ENCODE measurements around the gene GNAQ.

Gene GNAQ

GRCh38 chr9:77974434-77974833 lies 57.2 kb downstream of the GNAQ start:
- no peak for DNase-seq (ENCODE audit: low read depth in 3 of 3)

GRCh38 chr9:77969083-77969482 lies 62.5 kb downstream of the GNAQ start:
- no peak for DNase-seq (ENCODE audit: low read depth in 3 of 3)

DNA sequence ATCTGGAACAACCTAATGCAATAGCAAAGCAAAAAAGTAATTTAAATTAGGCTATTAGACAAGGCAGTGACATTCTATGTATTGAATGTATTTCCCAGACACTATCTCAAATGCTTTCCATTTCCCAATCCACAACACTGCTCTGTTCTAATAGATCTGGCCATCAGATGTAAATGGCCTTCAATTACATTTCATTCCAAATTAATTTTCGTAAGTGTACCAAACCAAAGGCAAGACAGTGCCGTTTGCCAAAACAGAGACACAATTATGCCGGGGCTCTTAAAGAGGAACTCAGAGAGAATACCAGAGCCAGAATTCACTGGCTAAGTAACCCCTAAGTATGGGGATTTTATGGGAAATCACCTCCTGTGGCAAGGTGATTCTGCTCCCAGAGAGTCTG lies 63.1 kb downstream of the GNAQ start:
- DNase-seq (ENCODE audit: low read depth in 3 of 3), result no peak

GRCh38 chr9:77966718-77967117 lies 64.9 kb downstream of the GNAQ start:
- DNase-seq (ENCODE audit: low read depth in 3 of 3), result no peak

DNA sequence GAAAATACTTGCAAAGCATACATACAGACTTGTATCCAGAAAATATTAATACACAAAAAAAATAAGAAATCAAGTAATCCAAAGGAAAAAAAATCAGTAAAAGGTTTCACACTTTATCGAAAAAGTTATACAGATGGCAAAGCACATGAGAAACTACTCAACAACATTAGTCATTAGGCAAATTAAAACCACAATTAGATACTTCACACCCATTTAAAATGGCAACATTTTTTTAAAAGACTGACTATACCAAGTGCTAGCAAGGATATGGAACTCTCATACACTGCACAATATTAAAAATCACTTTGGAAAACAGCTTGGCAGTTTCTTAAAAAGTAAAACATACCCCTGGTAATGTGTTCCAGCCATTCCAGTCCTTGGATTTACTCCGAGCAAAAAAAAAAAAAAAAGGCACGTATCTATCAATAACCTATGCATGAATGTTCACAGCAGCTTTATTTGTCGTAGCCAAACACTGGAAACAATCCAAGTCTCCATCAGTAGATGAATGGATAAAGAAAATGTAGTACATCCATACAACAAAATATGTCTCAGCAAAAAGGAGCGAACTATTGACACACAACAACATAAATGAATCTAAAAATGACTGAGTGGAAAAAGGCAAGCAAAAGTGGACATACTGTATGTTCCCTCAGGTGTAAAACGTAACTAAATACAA lies 66.0 kb downstream of the GNAQ start:
- DNase-seq (ENCODE audit: low read depth in 3 of 3), result no peak

GRCh38 chr9:77964258-77964657 lies 67.4 kb downstream of the GNAQ start:
- no peak for DNase-seq (ENCODE audit: low read depth in 3 of 3)

DNA sequence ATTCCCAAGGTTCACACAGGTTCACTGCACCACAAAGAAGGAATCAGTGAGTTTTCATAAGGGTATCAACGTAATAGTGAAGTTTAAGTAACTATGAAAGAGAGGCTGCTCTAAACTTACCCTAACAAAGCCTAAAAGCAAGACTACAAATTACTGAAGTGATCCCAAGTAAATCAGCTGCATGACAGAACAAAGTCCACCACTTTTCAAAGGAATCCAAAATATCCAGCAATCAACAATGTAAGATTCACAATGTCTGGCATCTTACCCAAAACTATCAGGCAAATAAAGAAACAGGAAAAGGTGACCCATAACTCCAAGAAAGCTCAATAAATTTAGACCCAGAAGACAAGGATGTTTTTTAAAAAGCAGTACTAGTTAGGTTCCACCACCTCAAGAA lies 70.1 kb downstream of the GNAQ start:
- DNase-seq (ENCODE audit: low read depth in 3 of 3), result no peak

GRCh38 chr9:77960356-77961153 lies 71.1 kb downstream of the GNAQ start:
- no peak for DNase-seq (ENCODE audit: low read depth in 3 of 3)

GRCh38 chr9:77959803-77960202 lies 71.8 kb downstream of the GNAQ start:
- no peak for DNase-seq (ENCODE audit: low read depth in 3 of 3)

DNA sequence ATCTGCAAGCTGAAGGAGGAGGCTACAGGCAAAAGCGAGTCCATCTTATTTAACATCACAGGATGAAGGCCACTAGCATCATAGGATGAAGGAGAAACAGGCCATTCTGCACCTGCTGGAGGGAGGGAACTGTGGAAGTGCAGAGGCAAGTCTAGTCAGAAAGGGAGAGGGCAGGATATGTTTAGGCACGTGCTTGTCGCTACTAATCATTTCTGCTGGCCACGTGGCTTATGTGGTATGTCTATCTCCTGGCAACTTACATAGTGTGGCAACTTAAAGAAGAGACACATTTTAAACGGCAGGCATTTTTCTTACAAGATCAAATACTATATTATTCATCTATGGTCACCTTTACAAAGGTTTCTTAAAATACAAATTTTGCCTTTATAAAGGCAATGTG lies 74.0 kb downstream of the GNAQ start:
- no peak for DNase-seq (ENCODE audit: low read depth in 3 of 3)

DNA sequence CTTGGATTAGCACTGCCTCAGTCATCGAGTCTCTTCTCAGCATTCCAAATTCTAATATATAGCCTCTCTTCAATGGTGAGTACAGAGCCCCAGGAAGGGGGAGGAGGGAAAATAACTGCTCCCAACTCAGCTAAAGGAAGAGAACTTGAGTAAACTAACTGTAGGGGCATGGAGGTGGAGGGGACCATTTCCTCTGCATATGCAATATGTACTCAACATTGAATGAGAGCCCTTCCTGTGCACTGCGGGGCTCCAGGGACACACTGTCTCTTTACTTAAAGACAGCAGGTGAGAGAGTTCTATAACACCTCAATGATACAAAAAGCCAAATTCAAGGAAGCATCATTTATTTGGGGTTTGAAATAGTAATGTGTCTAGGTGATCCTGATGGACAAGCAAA lies 75.1 kb downstream of the GNAQ start:
- no peak for DNase-seq (ENCODE audit: low read depth in 3 of 3)

DNA sequence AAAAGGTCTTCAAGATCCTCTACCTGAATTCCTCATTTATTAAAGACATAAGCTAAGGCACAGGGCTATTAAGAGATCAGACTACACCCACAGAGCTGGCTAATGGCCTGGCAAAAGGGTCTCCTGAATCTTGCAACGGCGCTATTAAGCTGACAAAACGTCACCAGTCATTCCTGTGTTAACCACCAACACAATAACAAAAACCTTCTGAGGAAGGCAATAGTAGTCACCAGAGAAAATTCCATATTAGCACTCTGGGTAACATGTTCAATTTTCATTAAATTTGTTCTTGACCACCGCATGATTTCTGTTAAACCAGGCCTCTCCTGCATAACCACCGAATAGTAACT lies 77.0 kb downstream of the GNAQ start:
- no peak for DNase-seq (ENCODE audit: low read depth in 3 of 3)

- DNase-seq (ENCODE audit: low read depth in 3 of 3), result no peak
Measured at GRCh38 chr9:77954013-77954665, 77.5 kb downstream of the GNAQ start.

GRCh38 chr9:77953590-77953989 lies 78.0 kb downstream of the GNAQ start:
- no peak for DNase-seq (ENCODE audit: low read depth in 3 of 3)

DNA sequence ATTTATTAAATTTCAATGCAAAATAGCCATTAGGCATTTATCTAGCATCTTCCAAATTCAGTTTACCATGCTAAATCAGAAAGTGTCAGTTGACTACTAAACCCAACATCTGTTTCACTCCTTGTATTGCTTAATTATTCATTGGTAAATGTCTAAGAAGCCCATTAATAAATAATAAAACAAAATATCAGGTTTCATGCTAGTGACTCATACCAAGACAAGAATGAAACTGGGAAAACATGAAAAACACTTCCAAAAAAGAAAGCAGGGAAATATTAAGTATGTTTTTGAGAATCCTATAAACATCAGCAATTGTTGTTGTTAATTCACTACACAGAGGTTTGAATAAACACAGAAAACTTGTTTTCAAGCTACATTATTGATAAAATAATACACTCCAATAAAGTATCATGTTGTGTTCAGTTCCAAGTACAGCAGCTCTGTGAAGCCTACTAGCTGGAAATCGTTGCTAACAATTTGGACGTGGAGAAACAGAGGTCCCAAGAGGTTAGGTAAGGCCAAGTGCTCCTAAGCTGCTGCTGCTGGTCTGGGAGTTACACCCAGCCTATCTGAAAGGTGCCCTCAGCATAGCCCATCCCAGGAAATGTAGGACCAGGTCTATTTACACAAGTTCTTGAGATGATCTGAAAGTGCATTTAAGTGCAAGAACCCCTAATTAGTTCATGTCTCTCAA lies 78.8 kb downstream of the GNAQ start:
- no peak for DNase-seq (ENCODE audit: low read depth in 3 of 3)

- no peak for DNase-seq (ENCODE audit: low read depth in 3 of 3)
Measured at GRCh38 chr9:77951369-77951768, 80.2 kb downstream of the GNAQ start.

DNA sequence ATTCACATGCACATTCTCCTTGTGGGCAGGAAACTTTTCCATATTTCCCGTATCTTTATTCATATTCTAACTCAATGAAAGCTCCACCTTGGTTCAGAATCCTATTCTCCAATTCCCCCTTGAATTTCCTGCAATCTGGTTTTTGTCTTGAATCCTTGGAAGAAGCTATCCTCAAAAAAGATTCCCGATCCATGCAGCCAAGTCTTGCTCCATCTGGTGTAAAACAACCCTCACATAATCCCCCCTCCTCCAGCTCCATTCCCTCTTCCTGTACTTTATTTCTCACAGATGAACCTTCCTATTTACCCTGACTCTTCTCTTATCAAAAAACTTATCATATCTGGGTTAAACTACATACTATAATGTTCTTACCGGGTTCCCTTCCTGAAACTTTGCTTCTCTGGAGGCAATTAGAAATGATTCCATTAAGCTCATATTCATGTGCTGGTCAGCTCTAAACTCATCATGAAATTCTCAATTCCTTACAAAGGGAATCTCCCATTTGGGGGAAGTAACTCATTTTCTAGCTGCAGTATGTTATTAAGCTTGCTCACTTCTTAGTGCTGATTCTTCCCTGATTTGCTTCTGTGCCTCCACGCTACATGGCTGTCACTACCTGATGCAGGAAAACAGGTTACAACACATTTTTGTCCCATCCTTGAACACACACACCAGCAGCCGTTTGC lies 81.7 kb downstream of the GNAQ start:
- no peak for DNase-seq (ENCODE audit: low read depth in 3 of 3)

- no peak for DNase-seq (ENCODE audit: low read depth in 3 of 3)
Measured at GRCh38 chr9:77947651-77948050, 84.0 kb downstream of the GNAQ start.

GRCh38 chr9:77946969-77947620 lies 84.5 kb downstream of the GNAQ start:
- no peak for DNase-seq (ENCODE audit: low read depth in 3 of 3)

GRCh38 chr9:77946296-77946695 lies 85.3 kb downstream of the GNAQ start:
- DNase-seq (ENCODE audit: low read depth in 3 of 3), result no peak

DNA sequence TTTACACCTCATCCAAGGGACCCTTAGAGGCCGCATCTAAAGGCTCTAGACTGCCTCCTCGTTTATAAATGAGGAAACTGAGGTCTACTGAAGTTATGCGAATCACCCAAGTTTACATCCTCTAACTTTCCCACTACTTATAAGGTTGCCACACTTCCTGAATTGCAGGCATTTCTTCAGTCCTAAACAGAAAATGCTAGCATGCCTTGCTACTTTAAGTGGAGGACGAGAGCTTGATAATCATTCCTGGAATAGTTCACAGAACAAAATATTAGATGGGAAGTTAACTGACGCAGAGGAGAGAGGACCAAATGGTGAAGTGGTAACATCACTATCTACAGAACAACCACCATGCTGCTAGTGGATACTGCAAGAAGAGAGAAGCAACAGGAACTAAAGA lies 85.8 kb downstream of the GNAQ start:
- DNase-seq (ENCODE audit: low read depth in 3 of 3), result no peak

Data from stimulated activated CD4-positive, alpha-beta T cell treated with anti-CD3 and anti-CD28 coated beads, TNF-alpha, amount 100 ng/mL, for 24 hours (primary cell).